RPMI7951 (cell line): ENCODE measurements around the gene SPTY2D1. TPM values are rescaled to one million over a fixed set of nuclear protein-coding genes. Genes with fewer than 3 reads are reported as not detected.
"Not testable (repeated sequence)": the region's sequence is repeated elsewhere in the genome, so short reads cannot be mapped to it uniquely, and the experiment has no call there.

ENCODE experiments used
- DNase-seq: peaks from one replicate; pipeline ENCODE4 v3.0.0-alpha.2; 2012; ENCODE audit warnings: low read depth
- total RNA-seq: library from RNA; depleted of rRNA; stranded (reverse); fragments of >200 nt; shearing (Covaris generic); gene quantifications from 2 replicates; pipeline ENCODE4 v1.2.3, GENCODE V29; 2014

SPTY2D1 gene
- total RNA-seq, 1 experiment from 2014 or later, result 11.7 TPM

GRCh38 chr11:18618342-18619025 lies 15.7 kb downstream of the SPTY2D1 start:
- DNase-seq, result no peak

- peak; percentile 23 for DNase-seq
Observed at GRCh38 chr11:18617688-18618341, 16.3 kb downstream of the SPTY2D1 start.

- DNase-seq, result no peak
Observed at GRCh38 chr11:18615628-18616392, 18.3 kb downstream of the SPTY2D1 start.

- DNase-seq, result no peak
Observed at GRCh38 chr11:18614667-18615066, 19.5 kb downstream of the SPTY2D1 start.

- no peak for DNase-seq
Observed at GRCh38 chr11:18612394-18612793, 21.7 kb downstream of the SPTY2D1 start.

GRCh38 chr11:18611196-18611595 lies 22.9 kb downstream of the SPTY2D1 start:
- no peak for DNase-seq

GRCh38 chr11:18608376-18608775 lies 25.8 kb downstream of the SPTY2D1 start:
- DNase-seq, result no peak

GRCh38 chr11:18600915-18601569 lies 33.1 kb downstream of the SPTY2D1 start:
- DNase-seq, result no peak

- DNase-seq, result no peak
Observed at GRCh38 chr11:18599739-18600230, 34.4 kb downstream of the SPTY2D1 start, which contains the start of gene MISFA. TSS of gene MISFA (plus strand) at chr11:18599789. CDS start at chr11:18599929, 140 bp downstream.

GRCh38 chr11:18594999-18595749 lies 39.0 kb downstream of the SPTY2D1 start:
- DNase-seq, result no peak

- DNase-seq, result not testable (repeated sequence)
Observed at GRCh38 chr11:18594088-18594487, 40.1 kb downstream of the SPTY2D1 start.

- DNase-seq, result no peak
Observed at GRCh38 chr11:18590571-18590970, 43.6 kb downstream of the SPTY2D1 start.

- DNase-seq, result peak; percentile 89
Observed at GRCh38 chr11:18588297-18589252, 45.6 kb downstream of the SPTY2D1 start, which contains the start of gene UEVLD. TSS of gene UEVLD (minus strand) at chr11:18588734. CDS start at chr11:18588654, 80 bp downstream.

- no peak for DNase-seq
Observed at GRCh38 chr11:18581825-18582224, 52.3 kb downstream of the SPTY2D1 start.

GRCh38 chr11:18580113-18580766 lies 53.9 kb downstream of the SPTY2D1 start:
- no peak for DNase-seq

GRCh38 chr11:18578975-18579598 lies 55.1 kb downstream of the SPTY2D1 start:
- no peak for DNase-seq

GRCh38 chr11:18575361-18575760 lies 58.8 kb downstream of the SPTY2D1 start:
- no peak for DNase-seq

- DNase-seq, result no peak
Observed at GRCh38 chr11:18567081-18567480, 67.1 kb downstream of the SPTY2D1 start.

- no peak for DNase-seq
Observed at GRCh38 chr11:18566406-18566805, 67.7 kb downstream of the SPTY2D1 start.
